GM12878 (cell line): ENCODE results near the gene ABI1. TPM values are rescaled to one million over a fixed set of nuclear protein-coding genes. Genes with fewer than 3 reads are reported as not detected.

Source experiments
- ATAC-seq: fragments of 200-7000 bp; cut with Tn5 transposase; 3 replicates; pipeline ENCODE4 v1.9.1; 2020; ENCODE audit warnings: mild to moderate bottlenecking, moderate library complexity
- BruUV-seq: library from RNA; stranded (reverse); fragments of 400-500 nt; replicated peaks from 2 replicates; lab custom pipeline; 2021; lab: Mats Ljungman, UMichigan
- CTCF ChIA-PET: fragments of 300-600 bp; sonication (Branson Sonifier 250); formaldehyde crosslinking; extraction: SDS; loops from one replicate; lab custom pipeline; 2021; ENCODE audit warnings: inconsistent platforms; lab: Yijun Ruan, JAX
- POLR2A ChIA-PET: fragments of 350-600 bp; formaldehyde crosslinking; extraction: SDS; loops from one replicate; lab custom pipeline; 2021; ENCODE audit warnings: inconsistent platforms; lab: Charles Lee
- RAD21 ChIA-PET: fragments of 300-600 bp; sonication (Branson Sonifier 250); formaldehyde crosslinking; loops from one replicate; lab custom pipeline; 2023; ENCODE audit warnings: antibody characterized with exemption; ENCODE audit not compliant: unreplicated experiment; lab: Charles Lee
- SMC1A ChIA-PET: fragments of 300-600 bp; sonication (Branson Sonifier 250); formaldehyde crosslinking; loops from one replicate; lab custom pipeline; 2023; ENCODE audit not compliant: unreplicated experiment, uncharacterized antibody; lab: Charles Lee
- DNase-seq: peaks from one replicate; pipeline ENCODE4 v3.0.0-alpha.2; 2011; ENCODE audit warnings: low read depth, low spot score
- FAIRE-seq: peaks from 3 replicates; lab custom pipeline; 2011; peaks lifted over from hg19 to GRCh38; lab: Jason Lieb, UNC
- H2AFZ ChIP-seq: 2 replicates; pipeline ENCODE4 v1.6.0; 2011; ENCODE audit warnings: low read depth, low read length, control low read depth; ENCODE audit not compliant: control insufficient read depth
- H3K27ac ChIP-seq: 2 replicates; pipeline ENCODE4 v1.5.1; 2011; ENCODE audit warnings: control low read depth; ENCODE audit not compliant: control insufficient read depth, insufficient read depth
- H3K27me3 ChIP-seq, 2 experiments: replicated peaks in 1 of 2; 2 replicates each; pipeline versions ENCODE4 v1.6.0 to v1.6.1; 2011; ENCODE audit warnings: low read length in 1 of 2; ENCODE audit not compliant: control insufficient read depth in 2 of 2, insufficient read depth in 2 of 2
- H3K36me3 ChIP-seq, 2 experiments: 2 replicates each; pipeline ENCODE4 v1.5.1; 2011; ENCODE audit warnings: low read length in 1 of 2; ENCODE audit not compliant: control insufficient read depth in 2 of 2, insufficient read depth in 2 of 2
- H3K4me1 ChIP-seq: 2 replicates; pipeline ENCODE4 v1.6.1; 2011; ENCODE audit warnings: mild to moderate bottlenecking, low read length, moderate library complexity, mixed read lengths; ENCODE audit not compliant: control insufficient read depth, insufficient read depth
- H3K4me2 ChIP-seq: 2 replicates; pipeline ENCODE4 v1.6.0; 2011; ENCODE audit warnings: control low read depth; ENCODE audit not compliant: control insufficient read depth, insufficient read depth
- H3K4me3 ChIP-seq: fragments of 200-600 bp; sonication (generic); 2 replicates; pipeline ENCODE4 v1.5.1; 2016
- H3K79me2 ChIP-seq: 2 replicates; pipeline ENCODE4 v1.6.0; 2011; ENCODE audit warnings: low read length; ENCODE audit not compliant: control insufficient read depth, insufficient read depth
- H3K9ac ChIP-seq: 2 replicates; pipeline ENCODE4 v1.8.0; 2011; ENCODE audit warnings: low read length, control low read depth, mixed read lengths; ENCODE audit not compliant: control insufficient read depth, insufficient read depth
- H3K9me3 ChIP-seq: replicated peaks from 3 replicates; pipeline ENCODE4 v1.5.1; 2011; ENCODE audit warnings: mild to moderate bottlenecking, low read length; ENCODE audit not compliant: control insufficient read depth, insufficient read depth
- H4K20me1 ChIP-seq: 2 replicates; pipeline ENCODE4 v1.6.0; 2011; ENCODE audit not compliant: control insufficient read depth, insufficient read depth
- ATF3 ChIP-seq: IDR thresholded peaks from 2 replicates; pipeline ENCODE4 v1.6.1; 2011; ENCODE audit warnings: low read depth, mild to moderate bottlenecking, low read length, moderate library complexity, borderline replicate concordance; ENCODE audit errors: extremely low read depth
- GATAD2B ChIP-seq: fragments of 450-650 bp; conservative IDR thresholded peaks from 2 replicates; pipeline ENCODE4 v1.6.1; 2017; ENCODE audit warnings: low read depth, mild to moderate bottlenecking, moderate library complexity
- PKNOX1 ChIP-seq: fragments of 450-650 bp; IDR thresholded peaks from 2 replicates; pipeline ENCODE4 v1.6.1; 2016; ENCODE audit warnings: mild to moderate bottlenecking
- PML ChIP-seq: IDR thresholded peaks from 2 replicates; pipeline ENCODE4 v1.6.1; 2012; ENCODE audit warnings: low read length, inconsistent platforms
- RAD51 ChIP-seq: fragments of 450-650 bp; IDR thresholded peaks from 2 replicates; pipeline ENCODE4 v1.6.1; 2016; ENCODE audit warnings: moderate library complexity, mild to moderate bottlenecking, inconsistent platforms
- STAT1 ChIP-seq: fragments of 450-650 bp; conservative IDR thresholded peaks from 2 replicates; pipeline ENCODE4 v1.6.1; 2014; ENCODE audit warnings: antibody characterized with exemption, mild to moderate bottlenecking
- WGBS: methylation state at CpG from one replicate; pipeline ENCODE4 v1.1.6; 2016; ENCODE audit warnings: low lambda C conversion rate; ENCODE audit not compliant: insufficient replicate concordance, insufficient coverage; ENCODE audit errors: missing lambda C conversion rate; 5-methylcytosine and 5-hydroxymethylcytosine counted together
- in situ Hi-C: fragments of 300-500 bp; cut with MboI; formaldehyde crosslinking; loops from 9 replicates; pipeline ENCODE4 v1.14.3; 2018; ENCODE audit warnings: mixed read lengths
- intact Hi-C: fragments of 100-400 bp; cut with micrococcal nuclease; formaldehyde crosslinking; loops from one replicate; pipeline ENCODE4 v1.14.2; 2022; ENCODE audit not compliant: unreplicated experiment
- polyA plus RNA-seq, 11 experiments: library from polyadenylated mRNA; depleted of rRNA in 4 of 11; unstranded in 6 of 11; stranded (reverse) in 5 of 11; fragments of >200 nt; fragmentation: Nextera tagmentation in 4 of 11; fragmentation: Illumina TruSeq in 1 of 11; extraction: Ambion mirVana in 4 of 11; extraction: Trizol in 1 of 11; gene quantifications; 1 replicate in 1 of 11; 2 replicates in 10 of 11; pipeline versions ENCODE4 v1.2.1 to v1.2.3, GENCODE V29; 2011 to 2016; ENCODE audit warnings: inconsistent platforms in 2 of 11, missing spikeins in 2 of 11, low read depth in 1 of 11
- total RNA-seq, 4 experiments: library from RNA; depleted of rRNA in 3 of 4; stranded (reverse); fragments of >200 nt in 3 of 4; fragmentation: Illumina TruSeq in 1 of 4; extraction: Trizol in 1 of 4; gene quantifications; 2 replicates each; pipeline versions ENCODE4 v1.2.1 to v1.2.3, GENCODE V29; 2013 to 2021
- TF ChIP-seq, protein P1 (sequence below): IDR thresholded peaks from 2 replicates; pipeline ENCODE4 v1.6.1; 2012; ENCODE audit warnings: low read depth, low read length, improper control_type of control experiment
- TF ChIP-seq, protein P2 (sequence below): fragments of 450-650 bp; IDR thresholded peaks from 2 replicates; pipeline ENCODE4 v1.6.1; 2014; ENCODE audit warnings: mild to moderate bottlenecking
- TF ChIP-seq, protein P3 (sequence below): IDR thresholded peaks from 2 replicates; pipeline ENCODE4 v1.6.1; 2012; ENCODE audit warnings: low read depth, low read length, improper control_type of control experiment

ABI1 gene
- total and polyA plus RNA-seq, 10 of the 15 experiments (the other 5 are each of a cell fraction or from before 2014, with no cell fraction given) = 31.2 to 73.2 (median 50.7) TPM

- TF ChIP-seq PKNOX1 (no peak), RAD51 (no peak), ATF3 (no peak)
Measured at GRCh38 chr10:26735435-26735834, 125.3 kb downstream of the ABI1 start (continued).

- WGBS = 97% methylated on average over 14 of the region's 14 CpGs
- Histone ChIP-seq H3K9ac (no peak overlapping the region), H3K4me3 (no peak overlapping the region), H3K27me3 (no peaks in the 10 kb centered on the region), H3K9me3 (no peaks in the 10 kb centered on the region), H3K4me1 (peaks cover 25% of the 10 kb centered on the region), H3K27ac (no peak overlapping the region), H3K36me3 (peaks cover 10 to 28% of the 10 kb centered on the region in 2 experiments), H3K4me2 (no peak overlapping the region), H2AFZ (no peak overlapping the region), H4K20me1 (no peaks in the 10 kb centered on the region), H3K79me2 (peaks cover 5% of the 10 kb centered on the region)
- intact Hi-C loops = loop anchor here (10.0 kb wide), 1 partner anchor 399 kb away; no protein-coding TSS in a partner anchor
- ChIA-PET RAD21 (interaction anchor here (1.1 to 1.3 kb wide), 2 partner anchors 147 to 148 kb away, joined by 3 to 4 read pairs; no protein-coding TSS in a partner anchor), CTCF (interaction anchor here (0.9 to 3.8 kb wide), 5 partner anchors 8 to 150 kb away, joined by 3 to 29 read pairs (median 6); no protein-coding TSS in a partner anchor), SMC1A (interaction anchor here (0.5 to 3.7 kb wide), 4 partner anchors 7 to 423 kb away, joined by 3 to 30 read pairs (median 6); no protein-coding TSS in a partner anchor), POLR2A (no interaction called here)
- no TSS peak for BruUV-seq
- in situ Hi-C loops = no loop called here
- FAIRE-seq (no peak), ATAC-seq (no peak), DNase-seq (no peak)
- TF ChIP-seq PML (no peak), GATAD2B (no peak), STAT1 (no peak)
- TF ChIP-seq, protein P1, sequence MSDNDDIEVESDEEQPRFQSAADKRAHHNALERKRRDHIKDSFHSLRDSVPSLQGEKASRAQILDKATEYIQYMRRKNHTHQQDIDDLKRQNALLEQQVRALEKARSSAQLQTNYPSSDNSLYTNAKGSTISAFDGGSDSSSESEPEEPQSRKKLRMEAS = no peak
- TF ChIP-seq, protein P2, sequence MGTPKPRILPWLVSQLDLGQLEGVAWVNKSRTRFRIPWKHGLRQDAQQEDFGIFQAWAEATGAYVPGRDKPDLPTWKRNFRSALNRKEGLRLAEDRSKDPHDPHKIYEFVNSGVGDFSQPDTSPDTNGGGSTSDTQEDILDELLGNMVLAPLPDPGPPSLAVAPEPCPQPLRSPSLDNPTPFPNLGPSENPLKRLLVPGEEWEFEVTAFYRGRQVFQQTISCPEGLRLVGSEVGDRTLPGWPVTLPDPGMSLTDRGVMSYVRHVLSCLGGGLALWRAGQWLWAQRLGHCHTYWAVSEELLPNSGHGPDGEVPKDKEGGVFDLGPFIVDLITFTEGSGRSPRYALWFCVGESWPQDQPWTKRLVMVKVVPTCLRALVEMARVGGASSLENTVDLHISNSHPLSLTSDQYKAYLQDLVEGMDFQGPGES = no peak
- TF ChIP-seq, protein P3, sequence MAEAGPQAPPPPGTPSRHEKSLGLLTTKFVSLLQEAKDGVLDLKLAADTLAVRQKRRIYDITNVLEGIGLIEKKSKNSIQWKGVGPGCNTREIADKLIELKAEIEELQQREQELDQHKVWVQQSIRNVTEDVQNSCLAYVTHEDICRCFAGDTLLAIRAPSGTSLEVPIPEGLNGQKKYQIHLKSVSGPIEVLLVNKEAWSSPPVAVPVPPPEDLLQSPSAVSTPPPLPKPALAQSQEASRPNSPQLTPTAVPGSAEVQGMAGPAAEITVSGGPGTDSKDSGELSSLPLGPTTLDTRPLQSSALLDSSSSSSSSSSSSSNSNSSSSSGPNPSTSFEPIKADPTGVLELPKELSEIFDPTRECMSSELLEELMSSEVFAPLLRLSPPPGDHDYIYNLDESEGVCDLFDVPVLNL = no peak
Measured at GRCh38 chr10:26733750-26734568, 126.8 kb downstream of the ABI1 start.
